GM23248 (cell line): ENCODE data around the gene ANKS3.

Source experiments
- EZH2 ChIP-seq: fragments of 200-600 bp; sonication (generic); IDR thresholded peaks from 2 replicates; pipeline ENCODE4 v1.6.1; 2018; ENCODE audit warnings: antibody characterized with exemption, mild to moderate bottlenecking; ENCODE audit not compliant: insufficient read depth, poor library complexity, severe bottlenecking
- EZH2phosphoT487 ChIP-seq: fragments of 200-600 bp; sonication (generic); IDR thresholded peaks from 2 replicates; pipeline ENCODE4 v1.6.1; 2018; ENCODE audit warnings: antibody characterized with exemption, moderate library complexity, mild to moderate bottlenecking, low read depth; ENCODE audit not compliant: insufficient read depth

DNA sequence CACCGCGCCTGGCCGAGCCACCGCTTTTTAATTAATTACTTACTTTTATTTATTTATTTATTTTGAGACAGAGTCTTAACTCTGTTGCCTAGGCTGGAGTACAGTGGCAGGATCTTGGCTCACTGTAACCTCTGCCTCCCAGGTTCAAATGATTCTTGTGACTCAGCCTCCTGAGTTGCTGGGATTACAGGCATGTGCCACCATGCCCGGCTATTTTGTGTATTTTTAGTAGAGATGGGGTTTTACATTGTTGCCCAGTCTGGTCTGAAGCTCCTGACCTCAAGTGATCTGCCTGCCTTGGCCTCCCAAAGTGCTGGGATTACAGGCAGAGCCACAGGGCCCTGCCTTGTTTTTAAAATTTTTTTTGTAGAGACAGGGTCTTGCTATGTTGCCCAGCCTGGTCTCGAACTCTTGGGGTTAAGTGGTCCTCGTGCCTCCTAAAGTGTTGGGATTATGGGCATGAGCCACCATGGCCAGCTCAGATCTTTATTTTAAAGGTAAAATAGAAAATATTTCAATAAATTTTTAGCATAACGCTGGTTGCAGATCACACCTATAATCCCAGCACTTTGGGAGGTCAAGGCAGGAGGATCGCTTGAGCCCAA, 59.0 kb downstream of the ANKS3 start:
- TF ChIP-seq EZH2 (no peak), EZH2phosphoT487 (no peak)
